Suppressor macrophage treated with lipopolysaccharide for 1 hour (primary cell): Measurements from ENCODE around the gene TMEM53.

Experiments used
- DNase-seq, 3 donors: peaks; one replicate each; pipeline ENCODE4 v3.0.0-alpha.2; 2020 to 2022

Gene TMEM53

GRCh38 chr1:44625348-44625747 is 48.9 kb downstream of the TMEM53 start:
- no peak for DNase-seq

GRCh38 chr1:44624268-44624901 is 49.9 kb downstream of the TMEM53 start:
- no peak for DNase-seq

- no peak for DNase-seq
These were observed 52.4 kb downstream of the TMEM53 start for GRCh38 chr1:44621841-44622286.

GRCh38 chr1:44620072-44620471 is 54.2 kb downstream of the TMEM53 start:
- DNase-seq, result no peak

- DNase-seq, result no peak
These were observed 54.9 kb downstream of the TMEM53 start for GRCh38 chr1:44619261-44619900.

- no peak for DNase-seq
These were observed 56.6 kb downstream of the TMEM53 start for GRCh38 chr1:44617703-44618029.

- DNase-seq, result no peak
These were observed 57.1 kb downstream of the TMEM53 start for GRCh38 chr1:44616991-44617702.

- DNase-seq, result no peak
These were observed 57.8 kb downstream of the TMEM53 start for GRCh38 chr1:44616284-44616990.

GRCh38 chr1:44613941-44614340 is 60.3 kb downstream of the TMEM53 start:
- DNase-seq, result no peak

- no peak for DNase-seq
These were observed 62.4 kb downstream of the TMEM53 start for GRCh38 chr1:44611866-44612265.

GRCh38 chr1:44611419-44611818 is 62.9 kb downstream of the TMEM53 start:
- DNase-seq, result no peak

- no peak for DNase-seq
These were observed 63.6 kb downstream of the TMEM53 start for GRCh38 chr1:44610527-44611148.

- DNase-seq, result no peak
These were observed 64.3 kb downstream of the TMEM53 start for GRCh38 chr1:44609768-44610526.

GRCh38 chr1:44609412-44609767 is 64.9 kb downstream of the TMEM53 start:
- DNase-seq, result peak in 2 of 3 donors; percentile 17 to 42

GRCh38 chr1:44608141-44608540 is 66.1 kb downstream of the TMEM53 start:
- DNase-seq, result no peak

- DNase-seq, result no peak
These were observed 67.5 kb downstream of the TMEM53 start for GRCh38 chr1:44606701-44607281.

GRCh38 chr1:44605914-44606615 is 68.2 kb downstream of the TMEM53 start:
- DNase-seq, result no peak

GRCh38 chr1:44604157-44604955 is 69.9 kb downstream of the TMEM53 start:
- DNase-seq, result no peak

- DNase-seq, result no peak
These were observed 70.6 kb downstream of the TMEM53 start for GRCh38 chr1:44603718-44604117.
